ENCODE results near the gene RAB10.

GRCh38 chr2:26086779-26087178, 52.9 kb downstream of the RAB10 start:
- TF ChIP-seq EZH2phosphoT487 (IDR thresholded peaks at IDR 0.05; ENCODE audit: low read depth) (no peak), CTCF (IDR thresholded peaks at IDR 0.05; ENCODE audit: low read depth, low read length) (no peak)
